Osteocyte (in vitro differentiated cells): ENCODE results near the gene OR2G3. TPM values are rescaled to one million over a fixed set of nuclear protein-coding genes. Genes with fewer than 3 reads are reported as not detected.

Experiments used
- DNase-seq: peaks from one replicate; pipeline ENCODE4 v3.0.0; 2021; ENCODE audit warnings: mixed read lengths; ENCODE audit not compliant: unreplicated experiment; ENCODE audit errors: extremely low spot score
- H3K27ac Mint-ChIP-seq: one replicate; pipeline ENCODE4 v1.8.0; 2021; ENCODE audit warnings: mild to moderate bottlenecking, mixed read lengths; ENCODE audit not compliant: unreplicated experiment
- H3K27me3 Mint-ChIP-seq: one replicate; pipeline ENCODE4 v1.8.0; 2021; ENCODE audit warnings: mixed read lengths; ENCODE audit not compliant: unreplicated experiment
- H3K36me3 Mint-ChIP-seq: one replicate; pipeline ENCODE4 v1.8.0; 2021; ENCODE audit warnings: mixed read lengths; ENCODE audit not compliant: unreplicated experiment
- H3K4me1 Mint-ChIP-seq: one replicate; pipeline ENCODE4 v1.8.0; 2021; ENCODE audit warnings: mixed read lengths; ENCODE audit not compliant: unreplicated experiment
- H3K4me3 Mint-ChIP-seq: one replicate; pipeline ENCODE4 v1.8.0; 2021; ENCODE audit warnings: mild to moderate bottlenecking, moderate library complexity, mixed read lengths; ENCODE audit not compliant: unreplicated experiment
- H3K9me3 Mint-ChIP-seq: one replicate; pipeline ENCODE4 v1.8.0; 2021; ENCODE audit warnings: mixed read lengths; ENCODE audit not compliant: unreplicated experiment
- long read RNA-seq: library from polyadenylated mRNA; unstranded; transcript quantifications from one replicate; pipeline ENCODE4 v2.0.0, GENCODE V29; 2021
- total RNA-seq: library from RNA; stranded (reverse); gene quantifications from 2 replicates; pipeline ENCODE4 v1.2.1, GENCODE V29; 2021
- TF ChIP-seq, protein P1 (sequence below): fragments of 200-600 bp; sonication (generic); IDR thresholded peaks from 2 replicates; pipeline ENCODE4 v1.5.0; 2021; ENCODE audit warnings: antibody characterized with exemption, mild to moderate bottlenecking, moderate library complexity

OR2G3 gene
- total RNA-seq = not detected in 2 replicates
- long read RNA-seq = 0 reads

DNA sequence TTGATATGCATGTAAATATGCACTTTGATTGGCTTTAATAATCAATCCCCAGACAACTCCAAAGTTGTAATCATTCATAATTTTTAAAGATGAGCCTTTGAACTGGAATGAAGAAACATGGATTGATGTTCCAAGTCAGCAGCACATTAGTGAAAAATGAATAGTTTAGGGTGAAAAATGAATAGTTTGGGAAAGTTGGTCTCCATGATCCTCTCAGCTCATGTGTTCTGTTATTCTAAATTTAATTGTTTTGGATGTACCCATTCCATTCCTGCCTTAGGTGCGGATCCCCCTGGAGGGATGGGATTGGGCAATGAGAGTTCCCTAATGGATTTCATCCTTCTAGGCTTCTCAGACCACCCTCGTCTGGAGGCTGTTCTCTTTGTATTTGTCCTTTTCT is at the start of gene OR2G3:
Gene OR2G3, plus strand, starts transcription at position 301 of the 400 bp plus-strand sequence. Its CDS starts 0 bp downstream, at position 301.
- H3K27ac Mint-ChIP-seq = no peak within 1 kb of the TSS
- H3K4me3 Mint-ChIP-seq = no peak within 1 kb of the TSS
- TF ChIP-seq, protein P1, sequence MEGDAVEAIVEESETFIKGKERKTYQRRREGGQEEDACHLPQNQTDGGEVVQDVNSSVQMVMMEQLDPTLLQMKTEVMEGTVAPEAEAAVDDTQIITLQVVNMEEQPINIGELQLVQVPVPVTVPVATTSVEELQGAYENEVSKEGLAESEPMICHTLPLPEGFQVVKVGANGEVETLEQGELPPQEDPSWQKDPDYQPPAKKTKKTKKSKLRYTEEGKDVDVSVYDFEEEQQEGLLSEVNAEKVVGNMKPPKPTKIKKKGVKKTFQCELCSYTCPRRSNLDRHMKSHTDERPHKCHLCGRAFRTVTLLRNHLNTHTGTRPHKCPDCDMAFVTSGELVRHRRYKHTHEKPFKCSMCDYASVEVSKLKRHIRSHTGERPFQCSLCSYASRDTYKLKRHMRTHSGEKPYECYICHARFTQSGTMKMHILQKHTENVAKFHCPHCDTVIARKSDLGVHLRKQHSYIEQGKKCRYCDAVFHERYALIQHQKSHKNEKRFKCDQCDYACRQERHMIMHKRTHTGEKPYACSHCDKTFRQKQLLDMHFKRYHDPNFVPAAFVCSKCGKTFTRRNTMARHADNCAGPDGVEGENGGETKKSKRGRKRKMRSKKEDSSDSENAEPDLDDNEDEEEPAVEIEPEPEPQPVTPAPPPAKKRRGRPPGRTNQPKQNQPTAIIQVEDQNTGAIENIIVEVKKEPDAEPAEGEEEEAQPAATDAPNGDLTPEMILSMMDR = no peak
- H3K36me3 Mint-ChIP-seq = no peaks in the 10 kb centered on the region
- H3K9me3 Mint-ChIP-seq = peaks cover 10% of the 10 kb centered on the region
- peaks cover 3% of the 10 kb centered on the region for H3K27me3 Mint-ChIP-seq
- H3K4me1 Mint-ChIP-seq = no peaks in the 10 kb centered on the region
- no peak for DNase-seq

DNA sequence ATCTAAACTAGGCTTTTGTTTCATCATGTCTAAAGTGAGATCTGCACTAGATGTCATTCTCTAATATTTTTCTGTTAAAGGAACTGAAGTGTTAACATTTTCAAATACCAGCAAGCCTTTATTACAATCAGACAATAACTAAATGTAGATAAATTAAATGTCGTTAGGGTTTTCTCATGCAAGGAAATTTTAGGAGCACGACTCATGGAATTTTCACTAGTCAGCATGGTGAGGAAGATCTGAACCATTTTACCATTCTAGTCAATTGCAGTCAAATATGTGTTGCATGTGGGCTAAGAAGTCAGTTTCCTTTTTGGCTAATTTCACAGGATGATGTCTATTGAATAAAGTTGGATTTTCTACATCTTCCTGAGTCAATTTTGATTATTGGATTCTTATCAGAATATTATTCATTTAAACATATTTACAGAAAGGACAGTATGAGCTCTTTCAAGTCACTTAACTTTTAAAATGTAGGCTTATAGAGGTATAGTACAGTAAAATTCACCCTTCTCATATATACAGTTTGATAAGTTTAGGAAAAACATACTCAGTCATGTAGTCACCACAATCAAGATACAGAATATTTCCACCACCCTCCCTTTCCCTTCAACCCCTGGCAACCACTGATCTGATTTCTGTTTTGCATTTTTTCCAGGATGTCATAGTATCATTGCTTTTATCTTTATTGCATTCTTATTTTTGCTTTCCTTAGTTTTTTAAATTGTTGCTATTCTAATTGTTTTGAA is 47.3 kb upstream of the OR2G3 start:
- no peaks in the 10 kb centered on the region for H3K27me3 Mint-ChIP-seq
- H3K4me3 Mint-ChIP-seq = no peak overlapping the region
- TF ChIP-seq, protein P1 = no peak
- H3K36me3 Mint-ChIP-seq = no peaks in the 10 kb centered on the region
- no peak overlapping the region for H3K27ac Mint-ChIP-seq
- H3K9me3 Mint-ChIP-seq = peaks cover 3% of the 10 kb centered on the region
- peaks cover 14% of the 10 kb centered on the region for H3K4me1 Mint-ChIP-seq
- no peak for DNase-seq

DNA sequence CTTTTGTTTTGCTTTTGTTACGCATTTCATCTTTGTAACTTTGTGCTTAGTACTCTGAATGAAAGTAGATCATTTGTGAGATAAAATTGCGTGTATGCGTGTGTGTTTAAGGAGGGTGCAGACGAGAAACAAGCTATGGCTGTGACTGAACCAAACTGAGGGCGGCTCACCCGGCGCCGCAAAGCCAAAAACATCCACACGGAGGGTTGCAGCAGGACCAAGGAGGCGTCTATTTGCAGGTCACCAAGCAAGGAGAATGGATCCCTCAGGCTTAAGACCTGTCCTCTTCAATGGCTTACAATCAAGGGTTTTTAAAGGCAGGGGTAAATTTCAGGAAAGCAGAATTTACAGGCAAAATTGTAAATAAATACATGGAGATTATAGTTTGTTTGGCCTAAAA is 43.7 kb upstream of the OR2G3 start:
- TF ChIP-seq, protein P1 = no peak

DNA sequence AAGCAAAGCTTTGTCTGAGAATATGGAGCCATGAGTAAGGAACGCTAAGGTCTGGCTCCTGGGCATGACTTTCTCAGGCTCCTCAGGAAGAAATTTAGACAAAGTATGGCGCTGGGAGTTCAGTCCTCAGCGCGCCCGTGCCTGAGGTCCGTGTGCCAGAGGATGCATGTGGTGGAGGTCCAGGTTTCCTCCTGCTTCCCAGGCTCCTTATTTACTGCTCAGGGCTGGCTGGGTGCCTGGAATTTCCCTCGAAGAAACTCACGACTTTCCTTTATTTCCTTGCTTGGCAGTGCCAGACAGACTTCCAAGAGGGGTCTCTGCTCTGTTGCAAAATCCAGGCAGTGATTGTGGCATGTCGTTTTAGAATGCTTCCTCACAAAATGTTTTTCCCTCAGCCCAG is 43.2 kb upstream of the OR2G3 start:
- no peaks in the 10 kb centered on the region for H3K36me3 Mint-ChIP-seq
- no peak overlapping the region for H3K4me3 Mint-ChIP-seq
- TF ChIP-seq, protein P1 = no peak
- DNase-seq = no peak
- H3K27me3 Mint-ChIP-seq = no peaks in the 10 kb centered on the region
- H3K27ac Mint-ChIP-seq = no peak overlapping the region
- no peaks in the 10 kb centered on the region for H3K9me3 Mint-ChIP-seq
- H3K4me1 Mint-ChIP-seq = peaks cover 7% of the 10 kb centered on the region

More for the DNA sequence above, 43.7 kb upstream of the OR2G3 start:
- H3K9me3 Mint-ChIP-seq = peaks cover 3% of the 10 kb centered on the region
- no peak for DNase-seq
- H3K27me3 Mint-ChIP-seq = no peaks in the 10 kb centered on the region
- H3K36me3 Mint-ChIP-seq = no peaks in the 10 kb centered on the region
- H3K4me1 Mint-ChIP-seq = peaks cover 7% of the 10 kb centered on the region
- H3K27ac Mint-ChIP-seq = no peak overlapping the region
- no peak overlapping the region for H3K4me3 Mint-ChIP-seq

DNA sequence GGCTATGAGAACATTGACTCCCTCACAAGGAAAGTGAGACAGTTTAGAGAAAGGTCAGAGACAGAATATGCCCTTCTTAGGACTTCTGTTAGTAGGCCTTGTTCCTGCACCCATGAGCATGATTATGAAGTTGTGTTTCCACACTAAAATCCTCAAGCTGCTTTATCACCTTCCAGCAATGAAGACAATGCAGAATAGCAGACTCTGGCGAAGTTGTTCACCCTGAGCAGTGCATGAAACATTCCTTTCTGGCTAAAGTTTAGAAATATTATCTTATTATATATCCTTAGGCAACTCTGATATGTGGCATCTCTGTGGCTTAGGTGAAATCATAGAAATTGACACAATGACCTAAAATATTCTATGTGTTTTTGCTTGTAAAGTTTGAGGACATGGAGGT is 31.1 kb upstream of the OR2G3 start:
- peaks cover 16% of the 10 kb centered on the region for H3K9me3 Mint-ChIP-seq
- H3K36me3 Mint-ChIP-seq = no peaks in the 10 kb centered on the region
- TF ChIP-seq, protein P1 = no peak
- H3K4me1 Mint-ChIP-seq = no peaks in the 10 kb centered on the region
- DNase-seq = no peak
- no peaks in the 10 kb centered on the region for H3K27me3 Mint-ChIP-seq
- H3K4me3 Mint-ChIP-seq = no peak overlapping the region
- H3K27ac Mint-ChIP-seq = no peak overlapping the region
